Measurements from ENCODE around the gene DENND1A. TPM values are rescaled to one million over a fixed set of nuclear protein-coding genes. Genes with fewer than 3 reads are reported as not detected.
A peak's percentile ranks its signal among the peaks of the same experiment; 100 is the strongest.

The DENND1A gene
- total and polyA plus RNA-seq, 2 of the 13 experiments (the other 11 are each of a cell fraction or from before 2014, with no cell fraction given), result 14.8 to 30.1 TPM

- Histone ChIP-seq H3K9me3 (ENCODE audit: low read length) (no peaks in the 10 kb centered on the region), H2AFZ (ENCODE audit: low read length) (no peak overlapping the region), H3K4me3 (replicated peaks in 1 of 3; ENCODE audit: insufficient read depth in 1 of 3, low read depth in 2 of 3, low read length in 3 of 3) (no peak overlapping the region), H3K4me2 (ENCODE audit: low read depth, low read length) (no peak overlapping the region), H3K9ac (ENCODE audit: insufficient read depth, low read depth, low read length) (no peak overlapping the region), H3K79me2 (ENCODE audit: insufficient read depth, low read length) (peaks cover 3% of the 10 kb centered on the region), H3K36me3 (replicated peaks in 1 of 2; ENCODE audit: control insufficient read depth in 1 of 2, insufficient read depth in 2 of 2, low read length in 2 of 2) (no peaks in the 10 kb centered on the region), H3K4me1 (ENCODE audit: insufficient read depth, low read length) (peaks cover 59% of the 10 kb centered on the region), H3K27ac (ENCODE audit: extremely low read length, insufficient read depth, low read length) (no peak overlapping the region), H3K27me3 (ENCODE audit: control insufficient read depth in 1 of 2, insufficient read depth in 2 of 2, low read length in 2 of 2) (no peaks in the 10 kb centered on the region), H4K20me1 (ENCODE audit: insufficient read depth, low read length) (no peaks in the 10 kb centered on the region)
- in situ Hi-C loops (cut with HindIII; ENCODE audit: extremely low pct_ligation_motif_present, low pct_unique_long_range_greater_than_20kb), result no loop called here
- no peak for ATAC-seq
- 71% methylated on average over 2 of the region's 2 CpGs for WGBS (ENCODE audit: low lambda C conversion rate)
- BruUV-seq (replicated peaks), result no TSS peak
- CTCF ChIA-PET (ENCODE audit: low intra/inter-chr PET ratio, low total read pairs), result no interaction called here
- intact Hi-C loops (cut with micrococcal nuclease; ENCODE audit: unreplicated experiment), result loop anchor here (10.0 kb wide), 1 partner anchor 185 kb away; no protein-coding TSS in a partner anchor
- DNase-seq (ENCODE audit: low spot score), result no peak
- POLR2A ChIA-PET, result no interaction called here
- FAIRE-seq, result no peak
- TF ChIP-seq ZNF350 (CRISPR knock-in tag; IDR thresholded peaks at IDR 0.05; ENCODE audit: borderline replicate concordance, low read depth) (no peak), ARID5B (CRISPR knock-in tag; IDR thresholded peaks at IDR 0.05) (peak; percentile 62; the same call in 1 of the 2 replicates), MLX (CRISPR knock-in tag; IDR thresholded peaks at IDR 0.05) (peak; percentile 30; the same call in 1 of the 2 replicates), CEBPG (CRISPR knock-in tag; IDR thresholded peaks at IDR 0.05) (peak; percentile 88), ZNF839 (CRISPR knock-in tag; IDR thresholded peaks at IDR 0.05; ENCODE audit: borderline replicate concordance) (no peak), SOX13 (IDR thresholded peaks at IDR 0.05) (no peak), SOX13 (CRISPR knock-in tag; conservative IDR thresholded peaks at IDR 0.05 in 1 of 2, IDR thresholded peaks at IDR 0.05 in 1 of 2) (peak in 1 of 2 experiments; percentile 32; a peak in 1 of 4 replicates), ZNF432 (CRISPR knock-in tag; IDR thresholded peaks at IDR 0.05; ENCODE audit: borderline replicate concordance) (no peak), DDIT3 (CRISPR knock-in tag; IDR thresholded peaks at IDR 0.05) (no peak), ATF7-NPFF (CRISPR knock-in tag; IDR thresholded peaks at IDR 0.05; ENCODE audit: low read depth) (no peak), HMG20A (CRISPR knock-in tag; IDR thresholded peaks at IDR 0.05; ENCODE audit: borderline replicate concordance) (peak; percentile 39; the same call in 1 of the 2 replicates), FOXA3 (CRISPR knock-in tag; IDR thresholded peaks at IDR 0.05) (peak; percentile 91), ZFP91 (CRISPR knock-in tag; IDR thresholded peaks at IDR 0.05; ENCODE audit: borderline replicate concordance) (no peak), ISL2 (CRISPR knock-in tag; IDR thresholded peaks at IDR 0.05) (peak; percentile 37; the same call in 1 of the 2 replicates), FOXP1 (IDR thresholded peaks at IDR 0.05) (no peak), FOXP1 (CRISPR knock-in tag; IDR thresholded peaks at IDR 0.05) (peak; percentile 76), SUZ12 (IDR thresholded peaks at IDR 0.05; ENCODE audit: low read depth, low read length) (no peak), GATAD2A (CRISPR knock-in tag; IDR thresholded peaks at IDR 0.05) (peak; percentile 75), ATF4 (CRISPR knock-in tag; IDR thresholded peaks at IDR 0.05) (0 out of 4 replicates have a peak, but pooled peaks of 1 of the 2 experiments have one; percentile 36)
Observed at GRCh38 chr9:123739902-123740301, 190.0 kb downstream of the DENND1A start.
